Stimulated activated CD4-positive, alpha-beta T cell treated with anti-CD3 and anti-CD28 coated beads, TNF-alpha, amount 100 ng/mL, for 4 hours (primary cell): Measurements from ENCODE around the gene DENND1B.
"Not testable (repeated sequence)": the region's sequence is repeated elsewhere in the genome, so short reads cannot be mapped to it uniquely, and the experiment has no call there.

Experiments used
- DNase-seq, 3 experiments: peaks; one replicate each; pipeline ENCODE4 v3.0.0-alpha.2; 2020; ENCODE audit warnings: low read depth in 3 of 3

Gene DENND1B

GRCh38 chr1:197632005-197632404, 143.3 kb downstream of the DENND1B start:
- DNase-seq = no peak

- DNase-seq = no peak
Observed at GRCh38 chr1:197622371-197622770, 152.9 kb downstream of the DENND1B start.

GRCh38 chr1:197621761-197622160, 153.5 kb downstream of the DENND1B start:
- DNase-seq = no peak

- DNase-seq = no peak
Observed at GRCh38 chr1:197620714-197621163, 154.5 kb downstream of the DENND1B start.

- DNase-seq = no peak
Observed at GRCh38 chr1:197619008-197619640, 156.2 kb downstream of the DENND1B start.

GRCh38 chr1:197618061-197618460, 157.2 kb downstream of the DENND1B start:
- no peak for DNase-seq

GRCh38 chr1:197615693-197616011, 159.6 kb downstream of the DENND1B start:
- no peak for DNase-seq

GRCh38 chr1:197614916-197615692, 160.2 kb downstream of the DENND1B start:
- no peak for DNase-seq

- DNase-seq = no peak
Observed at GRCh38 chr1:197606168-197606845, 169.0 kb downstream of the DENND1B start.

GRCh38 chr1:197604302-197604701, 171.0 kb downstream of the DENND1B start:
- DNase-seq = no peak

GRCh38 chr1:197600751-197601150, 174.5 kb downstream of the DENND1B start:
- no peak for DNase-seq

GRCh38 chr1:197599789-197600188, 175.5 kb downstream of the DENND1B start:
- DNase-seq = no peak

GRCh38 chr1:197598935-197599334, 176.3 kb downstream of the DENND1B start:
- DNase-seq = no peak

GRCh38 chr1:197595304-197595904, 179.9 kb downstream of the DENND1B start:
- no peak for DNase-seq

GRCh38 chr1:197590687-197591086, 184.6 kb downstream of the DENND1B start:
- DNase-seq = no peak

GRCh38 chr1:197585809-197586208, 189.5 kb downstream of the DENND1B start:
- no peak for DNase-seq

- no peak for DNase-seq
Observed at GRCh38 chr1:197577580-197577979, 197.7 kb downstream of the DENND1B start.

- DNase-seq = not testable (repeated sequence)
Observed at GRCh38 chr1:197575531-197575930, 199.7 kb downstream of the DENND1B start.

- no peak for DNase-seq
Observed at GRCh38 chr1:197572169-197572568, 203.1 kb downstream of the DENND1B start.

- DNase-seq = no peak
Observed at GRCh38 chr1:197567442-197567841, 207.8 kb downstream of the DENND1B start.

- DNase-seq = no peak
Observed at GRCh38 chr1:197561041-197561440, 214.2 kb downstream of the DENND1B start.

- DNase-seq = no peak
Observed at GRCh38 chr1:197559655-197560054, 215.6 kb downstream of the DENND1B start.
